PC-3 (cell line): ENCODE measurements around the gene RALGDS.

Experiments
- CTCF ChIP-seq: fragments of 300-600 bp; sonication (generic); conservative IDR thresholded peaks from 2 replicates; pipeline ENCODE4 v1.5.1; 2017; ENCODE audit warnings: antibody characterized with exemption, low read depth, mild to moderate bottlenecking, low read length
- EZH2 ChIP-seq: fragments of 300-600 bp; sonication (generic); IDR thresholded peaks from one replicate; pipeline ENCODE4 v1.6.1; 2017; ENCODE audit warnings: antibody characterized with exemption, mild to moderate bottlenecking, low read length; ENCODE audit not compliant: unreplicated experiment
- EZH2phosphoT487 ChIP-seq: fragments of 300-600 bp; sonication (generic); IDR thresholded peaks from 2 replicates; pipeline ENCODE4 v1.6.1; 2018; ENCODE audit warnings: mild to moderate bottlenecking, antibody characterized with exemption, low read length, borderline replicate concordance

- TF ChIP-seq CTCF = no peak
- no peak for TF ChIP-seq EZH2
- TF ChIP-seq EZH2phosphoT487 = no peak
Observed at GRCh38 chr9:133088146-133088750, 32.8 kb downstream of the RALGDS start.
